ENCODE measurements around the gene ERBB2.

GRCh38 chr17:39699818-39700147 lies at the start of gene ERBB2:
- no peak for TF ChIP-seq CTCF (IDR thresholded peaks at IDR 0.05)
- TF ChIP-seq POLR2AphosphoS5 (IDR thresholded peaks at IDR 0.05), result no peak

Data from suprapubic skin (tissue), 3 donors.